Renal pelvis (tissue), 4 donors: ENCODE data around the gene IMMT. TPM values are rescaled to one million over a fixed set of nuclear protein-coding genes. Genes with fewer than 3 reads are reported as not detected.
"Not testable (repeated sequence)": the region's sequence is repeated elsewhere in the genome, so short reads cannot be mapped to it uniquely, and the experiment has no call there.

Experiments
- DNase-seq: peaks from one replicate; pipeline ENCODE4 v3.0.0-alpha.2; 2013
- polyA plus RNA-seq, 3 donors: library from polyadenylated mRNA; unstranded; fragments of 120-200 nt; gene quantifications; one replicate each; pipeline ENCODE4 v1.2.1, GENCODE V29; 2013; ENCODE audit not compliant: insufficient read length in 3 of 3

The IMMT gene
- polyA plus RNA-seq, 3 donors: 103 to 108 (median 107) TPM

DNA sequence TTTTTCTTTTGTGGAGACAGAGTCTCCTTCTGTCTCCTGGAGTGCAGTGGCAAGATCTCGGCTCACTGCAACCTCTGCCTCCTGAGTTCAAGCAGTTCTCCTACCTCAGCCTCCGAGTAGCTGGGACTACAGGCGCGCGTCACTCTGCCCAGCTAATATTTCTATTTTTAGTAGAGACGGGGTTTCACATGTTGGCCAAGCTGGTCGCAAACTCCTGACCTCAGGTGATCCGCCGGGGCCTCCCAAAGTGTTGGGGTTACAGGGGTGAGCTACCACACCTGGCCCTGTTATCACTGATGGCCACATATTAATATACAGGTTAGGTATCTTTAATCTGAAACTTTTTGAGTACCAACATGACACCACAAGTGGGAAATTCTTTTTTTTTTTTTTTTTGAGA is 7.4 kb upstream of the IMMT start:
- no peak for DNase-seq

DNA sequence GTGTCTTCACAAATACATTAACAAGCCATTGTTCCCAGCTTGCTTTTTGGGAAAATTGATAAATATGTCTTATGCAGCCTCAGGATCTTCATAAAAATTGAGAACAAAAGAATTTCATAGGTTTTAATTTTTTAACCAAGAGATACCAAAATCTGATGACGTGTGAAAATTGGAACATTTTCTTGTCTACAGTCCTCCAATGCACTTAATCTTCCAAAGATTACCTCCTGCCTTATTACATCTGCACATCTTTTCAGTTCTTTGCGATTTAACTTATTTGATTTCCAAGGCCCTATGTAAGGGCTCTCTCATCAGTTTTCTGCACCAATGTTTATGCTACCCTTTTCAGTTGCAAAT is 7.1 kb upstream of the IMMT start:
- no peak for DNase-seq

DNA sequence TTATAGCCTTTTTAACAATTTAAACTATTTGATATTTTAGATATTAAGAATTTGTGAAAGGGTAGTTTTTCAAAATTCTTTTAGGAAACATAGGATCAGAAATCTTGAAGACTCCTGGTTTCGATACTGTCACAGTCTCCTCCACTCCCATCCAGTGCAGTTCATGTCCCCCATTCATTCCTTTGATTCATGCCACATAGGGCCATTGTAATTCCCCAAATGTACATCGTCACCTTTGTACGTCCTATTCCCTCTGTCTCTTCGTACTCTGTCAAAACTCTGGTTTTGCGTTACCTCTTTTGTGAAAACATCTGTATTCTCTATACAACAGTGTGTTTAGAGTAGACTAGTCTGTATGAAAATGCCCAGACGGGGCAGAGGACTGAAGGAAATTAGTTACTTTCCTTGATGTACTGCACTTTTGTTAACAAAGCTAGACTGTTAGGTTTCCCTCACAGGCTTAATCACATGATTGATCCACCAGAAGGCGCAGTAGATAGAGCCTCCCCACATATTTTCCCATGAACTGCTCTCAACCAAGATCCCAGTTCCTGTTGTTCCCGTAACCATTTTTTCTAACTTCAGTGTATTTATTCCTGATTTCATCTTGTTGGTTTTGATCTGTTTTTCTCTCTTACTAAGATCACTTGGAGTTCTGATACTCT is 6.5 kb upstream of the IMMT start:
- no peak for DNase-seq

DNA sequence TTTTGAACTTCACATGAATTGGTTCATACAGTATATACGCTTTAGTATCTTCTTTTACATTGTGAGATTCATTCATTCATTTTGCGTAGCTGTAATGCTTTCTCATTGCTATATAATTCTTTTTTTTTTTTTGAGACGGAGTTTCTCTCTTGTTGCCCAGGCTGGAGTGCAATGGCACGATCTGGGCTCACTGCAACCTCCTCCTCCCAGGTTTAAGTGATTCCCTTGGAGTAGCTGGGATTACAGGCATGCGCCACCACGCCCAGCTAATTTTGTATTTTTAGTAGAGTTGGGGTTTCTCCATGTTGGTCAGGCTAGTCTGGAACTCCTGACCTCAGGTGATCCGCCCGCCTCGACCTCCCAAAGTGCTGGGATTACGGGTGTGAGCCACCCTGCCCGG is 5.3 kb upstream of the IMMT start:
- DNase-seq: not testable (repeated sequence)

DNA sequence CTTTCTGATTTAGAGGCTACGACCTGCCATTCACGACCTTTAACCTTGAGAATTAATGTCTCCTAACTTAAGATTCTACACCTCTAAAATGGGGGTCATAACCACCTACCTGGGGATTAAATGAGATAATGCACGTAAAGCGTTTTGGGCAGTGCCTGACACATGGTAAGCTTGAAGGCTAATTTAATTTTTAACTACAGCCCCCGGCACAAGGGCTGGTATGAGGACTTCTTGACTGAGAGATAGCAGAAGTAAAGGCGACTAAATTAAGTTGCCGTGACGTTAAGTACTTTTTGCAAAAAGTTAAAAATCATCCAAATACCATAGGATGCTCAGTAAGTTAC is 4.5 kb upstream of the IMMT start:
- no peak for DNase-seq

DNA sequence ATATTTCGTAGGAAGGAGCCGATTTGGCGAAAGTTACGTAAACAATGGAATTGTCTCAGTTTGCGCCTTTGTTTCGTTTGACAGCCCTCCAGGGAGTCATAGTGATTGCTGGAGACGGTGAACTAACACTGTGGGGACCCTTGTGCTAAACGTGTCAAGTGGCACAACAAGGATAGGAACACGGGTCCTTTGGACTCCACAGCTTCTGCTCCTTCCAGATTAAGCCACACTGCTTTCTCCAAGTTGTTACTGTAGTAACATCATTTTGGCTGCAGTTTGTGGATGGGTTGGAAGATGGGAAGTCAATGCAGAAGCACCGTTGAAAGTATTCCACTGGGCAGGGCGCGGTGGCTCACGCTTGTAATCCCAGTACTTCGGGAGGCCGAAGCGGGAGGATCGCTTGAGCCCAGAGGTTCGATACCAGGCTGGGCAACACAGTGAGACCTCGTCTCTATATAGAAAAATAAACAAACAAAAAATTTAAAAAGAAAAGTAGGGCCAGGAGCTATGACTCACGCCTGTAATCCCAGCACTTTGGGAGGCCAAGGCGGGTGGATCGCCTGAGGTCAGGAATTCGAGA is 636 bp upstream of the IMMT start:
- DNase-seq: no peak

DNA sequence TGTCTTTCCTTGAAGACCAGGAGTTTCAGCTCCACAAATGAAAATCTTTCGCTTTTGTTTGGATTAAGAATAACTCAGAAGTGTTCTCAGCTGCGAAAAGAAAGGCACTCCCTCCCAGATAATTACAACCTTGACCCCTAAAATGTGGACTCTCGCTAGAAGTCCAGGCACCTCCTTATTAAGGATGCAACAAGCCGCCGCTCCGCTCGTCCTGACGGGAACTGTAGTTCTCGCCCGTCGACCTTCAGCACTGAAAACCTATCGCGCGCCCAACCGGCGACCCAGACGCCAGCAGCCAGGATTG is 559 bp downstream of the IMMT start:
- no peak for DNase-seq

DNA sequence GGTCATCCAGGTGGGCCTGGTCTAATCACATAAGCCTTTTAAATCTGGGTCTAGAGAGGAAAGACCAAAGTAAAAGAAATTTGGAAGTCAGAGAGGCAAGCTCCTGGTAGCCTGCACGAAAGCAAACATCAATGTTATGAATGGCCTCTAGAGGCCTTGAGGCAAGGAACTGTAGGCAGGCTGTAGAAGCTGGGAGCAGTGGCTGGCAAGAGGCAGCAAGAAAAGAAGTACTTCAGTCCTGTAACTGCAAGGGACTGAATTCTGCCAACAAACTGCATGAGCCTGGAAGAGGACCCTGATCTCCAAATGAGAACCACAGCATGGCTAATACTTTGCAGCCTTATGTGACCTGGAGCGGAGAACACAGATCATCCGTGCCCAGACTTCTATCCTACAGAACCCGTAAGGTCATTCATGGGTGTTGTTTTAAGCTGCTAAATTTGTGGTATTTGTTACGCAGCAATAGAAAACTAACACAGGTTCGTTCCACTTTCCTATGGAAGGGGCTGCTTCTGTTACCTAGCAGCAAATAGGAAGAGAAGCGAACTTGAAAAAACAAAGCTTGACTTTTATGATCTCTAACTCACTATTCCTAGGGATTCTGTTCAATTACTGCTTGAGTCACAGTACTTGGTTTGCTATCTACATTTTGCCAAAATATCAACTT is 1.2 kb downstream of the IMMT start:
- no peak for DNase-seq

DNA sequence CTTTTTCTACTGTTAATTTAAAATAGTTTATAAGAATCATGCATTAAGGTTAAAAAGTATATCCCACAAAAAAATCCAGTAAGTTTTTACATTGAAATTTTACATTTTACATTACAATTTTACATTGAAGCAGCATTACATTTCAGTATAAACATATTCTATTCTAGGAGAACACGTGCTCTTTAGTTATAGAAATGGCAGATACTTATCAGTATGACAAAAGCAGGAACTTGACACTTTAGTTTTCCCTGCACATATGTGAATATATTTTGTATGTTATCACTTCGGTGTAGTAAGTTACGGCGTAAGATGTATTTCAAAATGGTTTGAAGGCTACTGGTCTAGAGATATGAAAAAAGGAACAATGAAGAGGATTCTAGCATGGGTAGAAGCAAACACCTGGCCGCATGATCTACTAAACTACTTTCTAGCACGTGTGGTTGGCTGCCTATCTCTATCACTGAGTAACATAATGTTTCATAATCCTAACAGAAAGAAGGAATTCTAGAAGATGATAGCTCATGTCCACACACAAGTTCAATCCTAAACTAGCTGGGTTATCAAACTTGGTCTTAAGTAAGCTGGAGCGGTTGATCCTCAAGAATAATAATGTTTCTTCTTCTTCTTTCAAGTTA is 5.4 kb downstream of the IMMT start:
- no peak for DNase-seq

DNA sequence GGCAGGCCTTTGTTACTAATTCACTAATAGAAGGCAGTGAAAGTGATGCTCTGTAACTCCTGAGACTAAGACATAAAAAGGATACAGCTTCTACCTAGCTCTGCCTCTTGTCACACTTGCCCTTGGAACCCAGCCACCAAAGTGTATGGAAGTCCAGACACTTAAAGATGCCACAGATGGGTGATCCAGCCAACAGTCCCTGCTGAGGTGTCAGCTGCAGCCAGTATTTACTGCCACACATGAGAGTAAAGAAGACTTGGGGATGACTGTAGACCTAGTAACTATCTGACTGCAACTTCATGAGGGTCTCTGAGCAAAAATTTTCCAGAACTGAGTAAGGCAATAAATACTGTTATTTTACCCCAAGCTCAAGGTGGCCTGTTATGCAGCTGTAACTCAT is 8.8 kb downstream of the IMMT start:
- no peak for DNase-seq

DNA sequence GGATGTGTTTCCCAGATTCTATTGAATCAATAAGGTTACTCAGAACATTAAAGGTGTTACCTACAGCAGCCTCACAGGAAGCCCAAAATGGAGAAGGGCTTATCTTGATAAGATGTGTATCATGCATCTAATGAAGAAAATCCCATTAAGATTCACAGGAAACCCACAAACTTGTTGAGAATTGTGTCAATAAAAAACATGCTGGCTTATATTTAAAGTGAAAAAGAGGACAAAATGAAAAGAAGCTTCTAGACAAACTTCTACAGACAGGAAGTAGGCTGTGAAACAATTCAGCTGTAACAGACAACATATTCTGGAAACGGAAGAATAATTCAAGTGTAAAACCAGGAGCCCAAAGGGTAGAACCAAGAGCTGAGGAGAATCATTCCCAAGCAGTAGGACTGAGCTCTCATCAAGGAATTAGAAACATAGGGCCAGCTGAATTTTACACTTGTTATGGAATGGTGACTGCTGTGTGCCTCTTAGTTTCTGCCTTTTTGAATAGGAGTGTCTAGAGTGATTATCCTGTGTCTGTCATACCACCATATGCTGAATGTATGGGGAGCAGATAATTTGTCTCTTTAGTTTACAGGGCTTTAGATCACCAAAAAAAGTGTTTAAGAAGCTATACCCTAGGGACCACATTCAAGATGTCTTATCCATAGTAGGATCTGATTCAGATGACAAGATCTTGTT is 9.6 kb downstream of the IMMT start:
- no peak for DNase-seq

DNA sequence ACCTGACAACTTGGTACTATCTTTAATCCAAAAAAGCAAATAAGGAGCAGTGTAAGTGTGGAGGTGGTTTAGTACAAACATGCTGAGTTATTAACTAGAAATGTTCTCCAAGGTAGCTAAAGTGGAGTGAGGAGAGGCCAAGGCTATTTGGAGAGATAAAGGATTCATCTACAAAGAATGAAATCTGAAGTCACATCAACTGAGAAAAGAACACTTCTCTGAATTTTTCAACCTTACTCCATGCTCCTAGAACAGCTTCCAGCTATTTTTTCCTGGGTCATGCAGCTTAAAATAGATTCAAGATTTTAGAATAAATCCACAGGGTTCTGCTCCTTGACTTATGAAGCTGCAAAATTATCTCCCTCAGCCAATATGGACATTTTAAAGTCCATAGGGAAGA is 18.7 kb downstream of the IMMT start:
- no peak for DNase-seq

DNA sequence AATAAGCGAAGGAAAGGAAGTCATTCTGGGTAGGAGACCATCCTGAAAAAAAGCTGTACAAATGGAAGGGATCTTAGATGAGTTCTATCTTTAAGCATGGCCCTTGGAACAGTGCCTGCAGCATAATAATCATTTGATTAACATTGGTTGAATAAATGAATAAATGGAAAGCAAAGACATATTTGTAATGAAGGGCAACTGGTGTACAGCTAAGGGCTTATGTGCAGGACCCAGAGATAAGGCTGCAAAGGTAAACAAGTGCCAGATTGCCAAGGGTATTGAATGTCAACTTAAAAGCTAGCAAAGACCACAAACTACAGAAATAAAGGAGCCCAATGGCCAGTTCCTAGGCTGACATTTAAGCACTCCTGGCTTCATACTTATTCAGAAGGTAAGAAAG is 19.4 kb downstream of the IMMT start:
- DNase-seq: no peak

DNA sequence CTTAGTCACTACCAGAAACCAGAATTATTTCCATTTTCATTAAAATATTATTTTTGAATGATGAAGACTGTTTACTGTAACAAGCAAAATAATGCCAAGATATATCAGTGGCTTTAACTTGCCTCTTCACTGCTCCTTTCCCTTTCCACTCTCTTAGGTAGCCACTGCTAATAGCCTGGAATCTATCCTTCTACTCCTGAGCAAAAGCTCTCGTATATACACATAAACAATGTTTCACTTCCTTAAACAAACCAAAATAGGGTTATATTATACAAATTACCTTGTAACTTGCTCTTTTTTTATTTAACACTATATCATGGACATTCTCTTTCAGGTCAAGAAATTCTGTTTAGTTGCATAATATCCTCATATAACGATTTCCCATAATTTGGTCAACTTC is 20.8 kb downstream of the IMMT start:
- DNase-seq: no peak

DNA sequence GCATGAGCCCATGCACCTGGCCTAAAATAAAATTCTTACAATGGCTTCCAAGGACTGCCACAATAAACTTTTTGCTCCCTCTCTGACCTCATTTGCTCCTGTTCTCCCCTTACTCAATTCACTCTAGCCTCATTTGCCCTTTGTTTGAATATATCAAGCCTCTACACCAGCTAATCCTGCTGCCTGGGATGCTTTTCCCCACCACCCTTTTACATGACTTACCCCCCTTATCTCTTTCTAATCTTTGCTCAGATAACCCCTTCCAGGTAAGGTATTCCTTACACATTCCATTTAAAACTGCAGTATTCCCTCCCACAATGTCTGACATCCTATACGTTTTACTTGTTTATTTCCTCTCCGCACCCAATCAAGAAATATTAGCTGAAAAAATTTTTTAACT is 22.7 kb downstream of the IMMT start:
- no peak for DNase-seq

DNA sequence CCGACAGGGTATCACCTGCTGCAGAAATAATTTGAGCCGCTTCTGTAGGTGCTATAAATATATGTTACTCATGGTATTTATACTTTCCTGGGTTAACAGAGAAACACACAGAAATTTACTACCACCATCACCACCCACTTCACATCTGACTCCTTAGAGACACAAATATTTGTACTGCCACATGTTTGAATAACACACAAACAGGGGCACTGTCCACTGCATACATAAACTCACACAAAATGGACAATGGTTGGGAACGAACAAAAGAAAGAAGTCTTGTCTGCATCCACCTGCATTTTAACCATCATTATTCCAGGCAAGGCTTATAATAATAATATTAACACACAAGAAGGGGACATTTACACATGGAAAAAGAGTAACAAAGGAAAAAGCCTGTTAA is 24.0 kb downstream of the IMMT start:
- DNase-seq: no peak

DNA sequence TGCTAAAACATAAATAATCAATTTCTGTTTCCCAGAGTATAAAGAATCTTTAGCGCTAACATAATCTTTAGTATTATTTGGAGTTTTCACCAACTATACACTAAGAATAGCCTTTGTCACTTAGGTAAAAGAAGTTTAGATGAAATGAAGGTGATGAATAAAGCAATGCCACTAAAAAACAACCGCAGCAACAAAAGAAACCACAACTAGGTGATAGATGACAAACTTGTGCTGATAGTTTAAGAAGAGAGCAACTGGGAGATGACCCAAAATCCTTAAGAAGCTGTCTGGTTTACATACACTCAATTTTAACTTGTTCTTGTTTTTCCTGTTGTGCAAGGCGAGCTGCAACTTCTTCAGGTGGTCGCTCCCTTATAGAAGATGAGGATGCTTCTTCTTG is 24.8 kb downstream of the IMMT start:
- no peak for DNase-seq

DNA sequence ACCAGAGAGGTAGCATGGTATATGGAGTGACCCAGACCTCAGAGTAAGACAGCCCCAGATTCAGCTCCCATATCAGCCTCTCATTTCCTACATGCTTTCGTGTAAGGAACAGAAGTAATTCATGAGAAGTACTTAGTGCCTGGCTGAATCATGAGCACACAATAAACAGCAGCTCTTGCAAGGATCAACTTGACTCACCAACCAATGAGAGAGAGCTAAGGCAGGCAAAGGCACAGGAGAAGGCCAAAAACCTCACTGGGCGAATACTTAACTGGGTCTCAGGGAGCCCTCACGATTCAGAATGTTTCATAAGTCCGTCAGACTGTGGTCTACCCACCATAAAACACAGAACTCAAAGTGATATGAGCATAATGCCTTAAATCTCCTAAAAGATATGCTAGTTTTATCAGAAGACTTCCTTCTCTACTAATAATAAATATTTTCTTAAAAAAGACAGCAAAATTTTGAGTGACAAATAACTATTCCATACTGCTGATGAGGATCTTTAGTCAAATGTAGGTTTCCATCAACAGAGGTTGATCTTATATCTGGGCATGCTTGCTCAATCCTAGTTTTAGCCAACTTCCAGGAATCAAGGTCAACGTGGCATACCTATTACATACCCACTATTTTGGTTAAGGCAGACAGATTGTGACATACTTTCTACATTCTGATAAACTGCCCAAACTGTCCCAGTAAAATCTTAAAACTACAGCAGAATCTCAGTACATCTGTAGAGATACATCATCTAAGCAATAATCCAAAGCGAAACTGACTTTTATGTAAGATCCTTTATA is 34.9 kb downstream of the IMMT start:
- no peak for DNase-seq

DNA sequence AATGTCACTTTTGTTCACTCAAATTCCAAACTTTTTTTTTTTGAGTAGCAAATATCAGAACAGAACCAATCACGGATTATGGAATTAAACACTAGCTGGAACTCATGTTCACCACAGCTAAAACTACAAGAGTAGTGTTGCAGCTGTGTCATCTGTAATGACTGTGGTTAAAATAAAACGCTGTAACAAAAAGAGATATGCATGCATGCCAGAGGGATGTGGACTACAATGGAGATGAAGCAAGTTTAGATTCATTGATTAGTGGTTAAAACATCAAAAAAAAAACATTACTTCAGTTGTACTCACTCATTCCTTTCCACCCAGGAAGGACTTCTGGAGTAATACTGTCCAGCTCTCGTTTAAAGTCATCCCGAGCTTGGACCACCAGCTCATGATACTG is 37.0 kb downstream of the IMMT start:
- DNase-seq: no peak

DNA sequence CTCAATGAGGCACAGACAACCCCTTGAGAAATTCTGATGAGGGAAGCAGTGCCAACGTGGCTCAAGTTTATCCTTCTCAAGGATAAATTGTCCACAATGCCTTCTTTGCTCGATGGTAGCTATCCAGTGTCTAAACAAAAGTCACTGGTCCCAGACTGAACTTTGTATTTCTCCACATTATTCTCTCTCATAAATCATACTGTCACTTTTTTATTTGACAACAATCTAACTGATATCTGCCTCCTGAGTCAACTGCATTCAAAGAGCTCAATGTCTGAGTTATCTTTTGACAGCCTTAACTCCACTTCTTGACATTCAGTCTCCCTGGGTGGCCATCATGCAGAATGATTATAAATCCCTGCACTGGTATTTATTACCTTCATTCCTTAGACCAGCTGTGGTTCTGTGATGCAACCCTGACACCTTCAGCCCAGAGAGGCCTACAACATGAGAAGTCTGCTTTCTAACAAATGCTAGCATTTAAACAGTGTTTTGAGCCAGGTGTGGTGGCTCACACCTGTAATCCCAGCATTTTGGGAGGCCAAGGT is 38.2 kb downstream of the IMMT start:
- DNase-seq: no peak

DNA sequence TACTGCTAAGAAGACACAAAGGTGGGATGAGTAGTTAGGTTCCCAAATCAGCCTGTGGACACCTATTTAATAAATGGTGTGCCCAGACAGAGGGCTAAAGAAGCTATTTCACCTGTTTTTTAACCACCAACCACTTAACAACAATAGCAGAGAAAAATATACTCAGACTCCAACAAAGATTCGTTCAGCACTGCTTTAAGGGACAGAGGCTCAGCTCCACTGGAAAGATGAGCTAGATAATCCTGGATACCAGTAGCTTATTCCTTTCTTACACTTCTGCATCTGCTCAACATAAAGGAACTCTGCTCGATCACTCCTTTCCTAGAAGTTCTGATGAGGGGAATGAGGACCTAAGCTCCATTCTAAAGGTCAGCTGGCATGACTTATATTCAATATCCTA is 44.8 kb downstream of the IMMT start:
- no peak for DNase-seq

DNA sequence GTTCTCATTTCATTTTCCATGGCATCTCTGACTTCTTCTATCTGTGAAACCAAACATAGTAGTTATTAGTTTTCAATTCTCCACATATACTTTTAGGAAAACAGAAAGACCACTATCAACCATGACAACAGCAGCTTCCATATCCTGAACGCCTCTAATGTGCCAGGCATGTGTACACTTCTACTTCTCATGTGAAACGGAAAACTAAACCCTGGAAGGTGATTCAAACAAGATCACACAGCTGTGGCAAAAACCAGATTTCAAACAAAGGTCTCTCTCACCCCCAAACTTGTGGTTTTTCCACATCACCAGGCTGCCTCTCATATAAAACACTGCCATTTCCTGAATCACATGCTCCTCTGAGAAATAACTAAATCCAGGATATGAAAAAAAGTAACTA is 47.5 kb downstream of the IMMT start:
- DNase-seq: no peak
